NCI-H2107 (cell line): ENCODE results near the gene PCNX2.

Experiments
- DNase-seq: peaks from one replicate; lab custom pipeline; 2025; lab: John Stamatoyannopoulos, UW

The PCNX2 gene

GRCh38 chr1:232984577-232985425 is 310.7 kb downstream of the PCNX2 start:
- no peak for DNase-seq

GRCh38 chr1:232983817-232984567 is 311.5 kb downstream of the PCNX2 start:
- DNase-seq: no peak

- no peak for DNase-seq
Measured at GRCh38 chr1:232983375-232983774, 312.1 kb downstream of the PCNX2 start.

GRCh38 chr1:232982238-232982944 is 313.1 kb downstream of the PCNX2 start:
- no peak for DNase-seq

DNA sequence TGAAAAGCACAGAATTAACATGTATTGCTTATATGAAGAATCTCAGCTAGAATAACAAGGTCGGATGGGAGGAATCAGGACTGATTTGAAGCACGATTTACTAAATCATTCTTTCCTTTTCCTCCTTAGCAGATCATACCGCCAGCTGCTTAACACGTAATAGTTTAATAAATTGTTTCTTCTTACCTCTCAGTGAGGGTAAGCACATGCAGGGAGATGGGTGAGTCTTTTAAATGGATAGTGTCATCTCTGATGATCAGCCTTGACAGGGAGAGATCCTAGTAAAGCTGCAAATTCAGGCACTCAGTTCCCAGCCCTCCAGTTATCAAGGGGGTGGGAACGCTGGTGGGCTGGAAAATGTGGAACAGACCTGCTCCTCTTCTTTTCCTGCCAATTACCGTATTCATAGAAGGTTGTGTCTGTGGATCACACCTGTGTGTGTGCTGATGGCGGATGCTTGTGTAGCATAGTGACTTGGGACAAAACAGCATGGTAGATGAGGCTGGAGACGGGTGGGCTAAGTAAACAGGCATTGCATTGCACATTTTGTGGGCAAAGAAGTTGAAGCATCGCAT is 314.5 kb downstream of the PCNX2 start:
- DNase-seq: no peak

- DNase-seq: no peak
Measured at GRCh38 chr1:232980355-232980978, 315.1 kb downstream of the PCNX2 start.

- no peak for DNase-seq
Measured at GRCh38 chr1:232979558-232979957, 316.0 kb downstream of the PCNX2 start.

DNA sequence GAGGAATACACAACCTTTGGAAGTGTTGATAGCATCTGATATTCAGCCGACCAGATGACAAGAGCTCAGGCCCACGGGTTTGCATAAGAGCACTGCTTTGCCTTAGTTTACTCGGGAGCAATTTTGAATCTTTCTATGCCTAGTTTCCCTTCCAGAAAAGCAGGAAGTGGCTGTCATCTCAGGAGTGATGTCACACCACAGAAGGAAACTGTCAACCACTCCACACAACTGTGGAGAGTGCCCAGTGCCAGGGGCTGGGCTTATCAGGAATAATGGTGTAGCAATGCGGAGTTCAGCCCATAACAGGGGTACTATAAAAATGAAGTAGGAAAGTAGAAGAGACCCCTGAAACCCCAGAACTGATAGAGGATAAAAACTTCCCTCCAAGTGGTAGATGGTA is 316.7 kb downstream of the PCNX2 start:
- DNase-seq: no peak

DNA sequence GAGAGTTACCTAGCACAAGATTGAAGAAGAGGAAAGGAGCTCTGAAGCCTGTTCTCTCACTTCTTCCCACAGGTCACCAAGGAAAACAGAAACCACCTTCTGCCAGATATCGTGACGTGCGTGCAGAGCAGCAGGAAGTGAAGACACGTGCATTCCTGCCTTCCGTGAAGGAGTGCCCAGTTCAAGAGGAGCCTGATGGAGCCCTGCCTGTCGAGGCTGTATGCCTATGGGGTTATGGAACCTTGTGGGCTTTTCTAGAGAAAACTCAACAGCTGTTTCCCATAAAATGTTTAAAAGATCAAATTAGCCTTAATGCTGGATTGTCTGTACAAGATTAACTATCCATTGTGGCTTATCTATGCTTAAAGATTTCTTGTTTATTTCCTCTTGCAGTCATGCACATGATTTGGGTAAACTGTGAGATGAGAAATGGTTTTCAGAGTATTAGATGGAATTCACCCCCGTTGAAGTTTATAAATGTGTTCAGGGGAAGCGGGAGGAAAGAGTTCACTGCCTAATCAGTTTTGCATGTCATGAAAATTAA is 317.4 kb downstream of the PCNX2 start:
- no peak for DNase-seq

GRCh38 chr1:232974971-232975370 is 320.6 kb downstream of the PCNX2 start:
- no peak for DNase-seq

DNA sequence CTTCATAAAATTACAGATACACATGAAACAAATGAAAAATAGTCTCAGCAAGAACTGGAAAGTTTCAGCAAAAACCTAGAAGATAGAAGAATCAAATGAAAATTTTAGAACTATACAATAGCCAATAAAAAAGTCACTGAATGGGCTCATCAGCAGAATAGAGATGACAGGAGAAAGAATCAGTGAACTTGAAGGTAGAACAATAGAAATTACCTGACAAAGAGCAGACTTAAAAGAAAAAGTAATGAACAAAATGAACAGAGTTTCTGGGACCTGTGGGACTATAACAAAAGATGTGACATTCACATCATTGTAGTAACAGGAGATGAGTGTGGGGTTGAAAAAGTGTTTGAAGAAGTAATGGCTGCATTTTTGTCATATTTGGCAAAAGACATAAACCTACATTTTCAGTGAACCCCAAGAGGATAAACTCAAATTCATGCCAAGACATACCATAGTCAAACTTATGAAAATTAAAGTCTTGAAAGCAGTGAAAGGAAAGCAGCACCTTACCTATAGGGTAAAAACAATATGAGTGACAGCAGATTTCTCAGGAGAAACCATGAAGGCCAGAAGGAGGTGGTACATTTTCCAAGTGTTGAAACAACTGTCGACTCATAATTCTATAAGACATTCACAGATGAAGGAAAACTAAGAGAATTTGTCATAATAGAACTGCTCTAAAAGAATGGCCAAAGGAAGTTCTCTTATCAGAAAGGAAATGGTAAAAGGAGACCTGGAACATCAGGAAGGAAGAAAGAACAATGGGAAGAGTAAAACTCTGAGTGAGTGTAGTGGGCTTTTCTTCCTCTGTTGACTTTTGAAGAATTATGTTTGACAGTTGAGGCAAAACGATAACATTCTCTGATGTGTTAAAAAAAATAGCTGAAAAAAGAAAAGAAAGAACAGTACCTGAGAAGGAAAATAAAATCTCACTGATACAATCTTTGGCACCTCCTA is 321.6 kb downstream of the PCNX2 start:
- DNase-seq: no peak

DNA sequence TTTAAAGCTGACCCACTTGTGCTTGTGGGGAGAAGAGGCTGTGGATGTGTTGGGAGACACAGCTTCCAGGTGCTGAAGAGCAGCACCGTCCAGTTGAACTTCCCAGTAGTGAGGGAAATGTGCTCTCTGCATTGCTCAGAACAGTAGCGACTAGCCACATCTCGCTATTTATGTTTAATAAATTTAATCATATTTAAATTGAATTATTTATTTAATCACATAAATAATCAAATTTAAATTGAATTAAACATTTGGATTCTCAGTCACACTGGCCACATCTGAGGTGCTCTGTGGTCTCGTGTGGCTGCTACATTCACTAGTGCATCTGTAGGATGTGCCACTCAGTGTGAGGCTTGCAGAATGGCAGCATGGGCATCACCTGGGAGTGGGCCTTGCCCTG is 325.0 kb downstream of the PCNX2 start:
- DNase-seq: no peak

DNA sequence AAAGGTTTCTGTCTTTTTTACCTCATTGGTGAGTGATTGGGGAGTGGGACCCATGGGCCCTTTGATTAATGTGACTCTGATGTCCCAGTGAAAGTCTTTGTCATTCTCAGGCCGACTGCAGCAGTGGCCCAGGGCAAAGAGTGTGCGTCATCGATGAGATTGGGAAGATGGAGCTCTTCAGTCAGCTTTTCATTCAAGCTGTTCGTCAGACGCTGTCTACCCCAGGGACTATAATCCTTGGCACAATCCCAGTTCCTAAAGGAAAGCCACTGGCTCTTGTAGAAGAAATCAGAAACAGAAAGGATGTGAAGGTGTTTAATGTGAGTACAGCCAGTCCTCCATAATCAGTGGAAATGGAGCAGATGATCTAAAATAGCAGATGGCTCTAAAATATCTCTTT is 325.7 kb downstream of the PCNX2 start:
- DNase-seq: no peak

GRCh38 chr1:232968965-232969364 is 326.6 kb downstream of the PCNX2 start:
- no peak for DNase-seq

DNA sequence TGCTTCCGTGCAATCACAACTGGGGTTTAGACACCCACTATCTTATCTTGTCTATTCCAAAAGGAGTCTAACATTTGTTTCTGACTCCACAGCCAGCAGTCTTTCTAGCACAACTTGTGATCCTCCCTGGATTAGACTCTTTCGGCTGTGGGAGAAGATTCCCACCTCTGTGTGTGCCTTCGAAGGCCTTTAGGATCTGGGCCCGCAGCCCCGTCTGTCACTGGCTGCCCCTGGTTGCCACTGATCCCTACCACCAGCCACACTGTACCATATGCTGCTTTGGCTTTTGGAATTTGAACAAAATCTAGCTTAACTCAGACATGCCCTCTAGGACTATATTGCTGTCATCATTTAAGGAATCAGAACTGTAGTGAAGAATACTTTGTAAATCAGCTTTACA is 327.1 kb downstream of the PCNX2 start:
- no peak for DNase-seq

DNA sequence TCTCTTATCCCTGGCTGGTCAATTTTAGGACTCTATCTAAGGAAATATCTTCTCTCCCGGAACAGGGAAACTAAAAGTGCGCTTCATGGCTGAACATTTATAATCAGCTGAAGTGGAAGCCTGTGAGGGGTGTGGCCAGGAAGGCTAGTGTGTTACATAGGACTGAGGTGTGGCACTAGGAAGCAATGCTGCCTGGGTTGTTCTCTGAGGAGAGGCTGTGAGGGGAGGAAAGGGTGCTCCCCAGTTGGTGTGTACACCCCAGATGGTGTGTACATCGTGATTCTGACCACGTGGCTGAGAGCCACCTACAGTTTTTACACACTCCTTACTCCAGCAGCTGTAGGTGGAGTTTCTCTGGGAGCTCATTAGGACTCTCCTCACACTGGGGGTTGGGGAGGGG is 328.9 kb downstream of the PCNX2 start:
- no peak for DNase-seq

DNA sequence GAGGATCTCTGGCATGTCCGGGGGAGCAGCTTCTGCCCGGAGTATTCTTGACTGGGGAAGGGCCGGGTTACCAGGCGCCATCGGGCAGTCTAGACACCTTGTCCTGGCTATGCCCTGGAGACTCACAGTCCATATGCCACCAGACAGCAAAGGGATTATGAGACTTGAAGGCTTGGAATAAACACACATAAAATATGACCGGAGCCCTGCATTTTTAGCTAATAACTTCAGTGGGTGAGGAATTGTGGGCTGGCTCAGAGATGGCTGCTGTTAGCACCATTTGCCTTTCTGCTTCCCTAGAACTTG is 329.7 kb downstream of the PCNX2 start:
- DNase-seq: no peak

- no peak for DNase-seq
Measured at GRCh38 chr1:232965124-232965911, 330.2 kb downstream of the PCNX2 start.

DNA sequence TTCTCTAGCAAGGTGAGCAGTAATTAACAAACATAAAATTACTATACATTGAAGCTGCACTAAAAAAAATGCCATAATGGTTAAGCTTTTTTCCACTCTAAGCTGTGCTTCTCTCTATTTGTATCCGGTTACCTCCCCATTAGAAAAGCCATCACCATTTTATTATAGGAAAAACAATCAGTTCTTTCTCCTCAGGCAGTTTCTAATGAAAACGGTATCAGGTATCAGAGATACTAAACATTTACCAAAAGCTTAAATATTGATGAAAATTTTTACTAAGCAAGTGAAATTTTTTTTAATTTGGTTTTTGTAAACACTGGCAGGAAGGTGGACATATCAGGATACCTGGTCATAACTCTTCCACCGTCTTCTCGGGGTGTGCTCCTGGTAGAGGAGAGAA is 330.9 kb downstream of the PCNX2 start:
- DNase-seq: no peak
